ENCODE results near the gene YBX1. TPM values are rescaled to one million over a fixed set of nuclear protein-coding genes. Genes with fewer than 3 reads are reported as not detected.

YBX1 gene
- total RNA-seq, 1 experiment from 2014 or later = 1,098 TPM

DNA sequence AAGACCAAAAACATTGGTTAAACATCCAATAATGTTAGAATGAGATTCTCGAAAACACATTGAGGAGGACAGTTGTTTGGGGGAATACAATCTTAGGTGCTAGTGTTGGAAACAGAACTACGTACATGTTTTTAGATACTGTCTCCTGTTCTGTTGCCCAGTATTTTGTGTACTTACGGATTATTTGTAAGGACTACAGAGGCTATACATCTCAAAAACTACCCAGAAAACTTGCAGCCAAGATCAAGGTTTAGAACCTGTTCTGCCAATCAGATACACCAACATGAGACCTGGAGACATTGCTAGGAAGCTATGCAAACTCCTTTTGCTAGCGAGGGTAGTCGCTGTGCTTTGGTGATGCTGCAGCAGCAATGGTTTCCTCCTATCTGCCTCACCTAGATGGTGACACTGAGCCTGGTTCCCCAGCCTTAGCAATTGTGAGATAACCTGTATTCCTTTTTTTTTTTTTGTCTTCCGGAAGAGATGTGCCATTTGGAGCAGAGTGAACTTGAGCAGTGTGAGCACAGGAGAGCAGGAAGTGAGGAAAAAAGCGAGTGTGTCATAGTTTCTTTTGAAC is 21.8 kb downstream of the YBX1 start:
- no peak for DNase-seq (ENCODE audit: low spot score)
- Mint-ChIP-seq H3K4me3 (no peak overlapping the region), H3K27me3 (ENCODE audit: low read depth) (no peaks in the 10 kb centered on the region), H3K9me3 (peaks cover 4% of the 10 kb centered on the region; the same call in 1 of the 2 replicates), H3K27ac (peak overlapping the region; percentile 68), H3K4me1 (no peaks in the 10 kb centered on the region), H3K36me3 (peaks cover 89% of the 10 kb centered on the region)
- CTCF ChIA-PET = no interaction called here
- POLR2A ChIA-PET = no interaction called here
- ATAC-seq = no peak
- TF ChIP-seq, protein P1, sequence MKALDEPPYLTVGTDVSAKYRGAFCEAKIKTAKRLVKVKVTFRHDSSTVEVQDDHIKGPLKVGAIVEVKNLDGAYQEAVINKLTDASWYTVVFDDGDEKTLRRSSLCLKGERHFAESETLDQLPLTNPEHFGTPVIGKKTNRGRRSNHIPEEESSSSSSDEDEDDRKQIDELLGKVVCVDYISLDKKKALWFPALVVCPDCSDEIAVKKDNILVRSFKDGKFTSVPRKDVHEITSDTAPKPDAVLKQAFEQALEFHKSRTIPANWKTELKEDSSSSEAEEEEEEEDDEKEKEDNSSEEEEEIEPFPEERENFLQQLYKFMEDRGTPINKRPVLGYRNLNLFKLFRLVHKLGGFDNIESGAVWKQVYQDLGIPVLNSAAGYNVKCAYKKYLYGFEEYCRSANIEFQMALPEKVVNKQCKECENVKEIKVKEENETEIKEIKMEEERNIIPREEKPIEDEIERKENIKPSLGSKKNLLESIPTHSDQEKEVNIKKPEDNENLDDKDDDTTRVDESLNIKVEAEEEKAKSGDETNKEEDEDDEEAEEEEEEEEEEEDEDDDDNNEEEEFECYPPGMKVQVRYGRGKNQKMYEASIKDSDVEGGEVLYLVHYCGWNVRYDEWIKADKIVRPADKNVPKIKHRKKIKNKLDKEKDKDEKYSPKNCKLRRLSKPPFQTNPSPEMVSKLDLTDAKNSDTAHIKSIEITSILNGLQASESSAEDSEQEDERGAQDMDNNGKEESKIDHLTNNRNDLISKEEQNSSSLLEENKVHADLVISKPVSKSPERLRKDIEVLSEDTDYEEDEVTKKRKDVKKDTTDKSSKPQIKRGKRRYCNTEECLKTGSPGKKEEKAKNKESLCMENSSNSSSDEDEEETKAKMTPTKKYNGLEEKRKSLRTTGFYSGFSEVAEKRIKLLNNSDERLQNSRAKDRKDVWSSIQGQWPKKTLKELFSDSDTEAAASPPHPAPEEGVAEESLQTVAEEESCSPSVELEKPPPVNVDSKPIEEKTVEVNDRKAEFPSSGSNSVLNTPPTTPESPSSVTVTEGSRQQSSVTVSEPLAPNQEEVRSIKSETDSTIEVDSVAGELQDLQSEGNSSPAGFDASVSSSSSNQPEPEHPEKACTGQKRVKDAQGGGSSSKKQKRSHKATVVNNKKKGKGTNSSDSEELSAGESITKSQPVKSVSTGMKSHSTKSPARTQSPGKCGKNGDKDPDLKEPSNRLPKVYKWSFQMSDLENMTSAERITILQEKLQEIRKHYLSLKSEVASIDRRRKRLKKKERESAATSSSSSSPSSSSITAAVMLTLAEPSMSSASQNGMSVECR (CRISPR knock-in tag; IDR thresholded peaks at IDR 0.05; ENCODE audit: borderline replicate concordance) = no peak
- TF ChIP-seq ZNF671 (CRISPR knock-in tag; IDR thresholded peaks at IDR 0.05) (no peak), NFYB (CRISPR knock-in tag; conservative IDR thresholded peaks at IDR 0.05; ENCODE audit: low read depth) (no peak), ZNF263 (CRISPR knock-in tag; IDR thresholded peaks at IDR 0.05; ENCODE audit: low read depth) (no peak), ZNF138 (CRISPR knock-in tag; conservative IDR thresholded peaks at IDR 0.05) (no peak), GRHL2 (CRISPR knock-in tag; IDR thresholded peaks at IDR 0.05; ENCODE audit: insufficient replicate concordance, severe bottlenecking) (no peak), JUN (CRISPR knock-in tag; IDR thresholded peaks at IDR 0.05) (no peak), GTF2I (CRISPR knock-in tag; conservative IDR thresholded peaks at IDR 0.05) (no peak), ZNF219 (CRISPR knock-in tag; IDR thresholded peaks at IDR 0.05; ENCODE audit: borderline replicate concordance) (no peak)
- TF ChIP-seq, protein P2, sequence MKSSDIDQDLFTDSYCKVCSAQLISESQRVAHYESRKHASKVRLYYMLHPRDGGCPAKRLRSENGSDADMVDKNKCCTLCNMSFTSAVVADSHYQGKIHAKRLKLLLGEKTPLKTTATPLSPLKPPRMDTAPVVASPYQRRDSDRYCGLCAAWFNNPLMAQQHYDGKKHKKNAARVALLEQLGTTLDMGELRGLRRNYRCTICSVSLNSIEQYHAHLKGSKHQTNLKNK (CRISPR knock-in tag; IDR thresholded peaks at IDR 0.05) = no peak
- TF ChIP-seq, protein P3, sequence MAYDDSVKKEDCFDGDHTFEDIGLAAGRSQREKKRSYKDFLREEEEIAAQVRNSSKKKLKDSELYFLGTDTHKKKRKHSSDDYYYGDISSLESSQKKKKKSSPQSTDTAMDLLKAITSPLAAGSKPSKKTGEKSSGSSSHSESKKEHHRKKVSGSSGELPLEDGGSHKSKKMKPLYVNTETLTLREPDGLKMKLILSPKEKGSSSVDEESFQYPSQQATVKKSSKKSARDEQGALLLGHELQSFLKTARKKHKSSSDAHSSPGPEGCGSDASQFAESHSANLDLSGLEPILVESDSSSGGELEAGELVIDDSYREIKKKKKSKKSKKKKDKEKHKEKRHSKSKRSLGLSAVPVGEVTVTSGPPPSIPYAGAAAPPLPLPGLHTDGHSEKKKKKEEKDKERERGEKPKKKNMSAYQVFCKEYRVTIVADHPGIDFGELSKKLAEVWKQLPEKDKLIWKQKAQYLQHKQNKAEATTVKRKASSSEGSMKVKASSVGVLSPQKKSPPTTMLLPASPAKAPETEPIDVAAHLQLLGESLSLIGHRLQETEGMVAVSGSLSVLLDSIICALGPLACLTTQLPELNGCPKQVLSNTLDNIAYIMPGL (CRISPR knock-in tag; IDR thresholded peaks at IDR 0.05) = no peak
- TF ChIP-seq, protein P4, sequence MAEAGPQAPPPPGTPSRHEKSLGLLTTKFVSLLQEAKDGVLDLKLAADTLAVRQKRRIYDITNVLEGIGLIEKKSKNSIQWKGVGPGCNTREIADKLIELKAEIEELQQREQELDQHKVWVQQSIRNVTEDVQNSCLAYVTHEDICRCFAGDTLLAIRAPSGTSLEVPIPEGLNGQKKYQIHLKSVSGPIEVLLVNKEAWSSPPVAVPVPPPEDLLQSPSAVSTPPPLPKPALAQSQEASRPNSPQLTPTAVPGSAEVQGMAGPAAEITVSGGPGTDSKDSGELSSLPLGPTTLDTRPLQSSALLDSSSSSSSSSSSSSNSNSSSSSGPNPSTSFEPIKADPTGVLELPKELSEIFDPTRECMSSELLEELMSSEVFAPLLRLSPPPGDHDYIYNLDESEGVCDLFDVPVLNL (CRISPR knock-in tag; IDR thresholded peaks at IDR 0.05; ENCODE audit: borderline replicate concordance, low read depth) = no peak
- TF ChIP-seq, protein P5, sequence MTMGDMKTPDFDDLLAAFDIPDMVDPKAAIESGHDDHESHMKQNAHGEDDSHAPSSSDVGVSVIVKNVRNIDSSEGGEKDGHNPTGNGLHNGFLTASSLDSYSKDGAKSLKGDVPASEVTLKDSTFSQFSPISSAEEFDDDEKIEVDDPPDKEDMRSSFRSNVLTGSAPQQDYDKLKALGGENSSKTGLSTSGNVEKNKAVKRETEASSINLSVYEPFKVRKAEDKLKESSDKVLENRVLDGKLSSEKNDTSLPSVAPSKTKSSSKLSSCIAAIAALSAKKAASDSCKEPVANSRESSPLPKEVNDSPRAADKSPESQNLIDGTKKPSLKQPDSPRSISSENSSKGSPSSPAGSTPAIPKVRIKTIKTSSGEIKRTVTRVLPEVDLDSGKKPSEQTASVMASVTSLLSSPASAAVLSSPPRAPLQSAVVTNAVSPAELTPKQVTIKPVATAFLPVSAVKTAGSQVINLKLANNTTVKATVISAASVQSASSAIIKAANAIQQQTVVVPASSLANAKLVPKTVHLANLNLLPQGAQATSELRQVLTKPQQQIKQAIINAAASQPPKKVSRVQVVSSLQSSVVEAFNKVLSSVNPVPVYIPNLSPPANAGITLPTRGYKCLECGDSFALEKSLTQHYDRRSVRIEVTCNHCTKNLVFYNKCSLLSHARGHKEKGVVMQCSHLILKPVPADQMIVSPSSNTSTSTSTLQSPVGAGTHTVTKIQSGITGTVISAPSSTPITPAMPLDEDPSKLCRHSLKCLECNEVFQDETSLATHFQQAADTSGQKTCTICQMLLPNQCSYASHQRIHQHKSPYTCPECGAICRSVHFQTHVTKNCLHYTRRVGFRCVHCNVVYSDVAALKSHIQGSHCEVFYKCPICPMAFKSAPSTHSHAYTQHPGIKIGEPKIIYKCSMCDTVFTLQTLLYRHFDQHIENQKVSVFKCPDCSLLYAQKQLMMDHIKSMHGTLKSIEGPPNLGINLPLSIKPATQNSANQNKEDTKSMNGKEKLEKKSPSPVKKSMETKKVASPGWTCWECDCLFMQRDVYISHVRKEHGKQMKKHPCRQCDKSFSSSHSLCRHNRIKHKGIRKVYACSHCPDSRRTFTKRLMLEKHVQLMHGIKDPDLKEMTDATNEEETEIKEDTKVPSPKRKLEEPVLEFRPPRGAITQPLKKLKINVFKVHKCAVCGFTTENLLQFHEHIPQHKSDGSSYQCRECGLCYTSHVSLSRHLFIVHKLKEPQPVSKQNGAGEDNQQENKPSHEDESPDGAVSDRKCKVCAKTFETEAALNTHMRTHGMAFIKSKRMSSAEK (CRISPR knock-in tag; IDR thresholded peaks at IDR 0.05; ENCODE audit: borderline replicate concordance) = no peak
- TF ChIP-seq, protein P6, sequence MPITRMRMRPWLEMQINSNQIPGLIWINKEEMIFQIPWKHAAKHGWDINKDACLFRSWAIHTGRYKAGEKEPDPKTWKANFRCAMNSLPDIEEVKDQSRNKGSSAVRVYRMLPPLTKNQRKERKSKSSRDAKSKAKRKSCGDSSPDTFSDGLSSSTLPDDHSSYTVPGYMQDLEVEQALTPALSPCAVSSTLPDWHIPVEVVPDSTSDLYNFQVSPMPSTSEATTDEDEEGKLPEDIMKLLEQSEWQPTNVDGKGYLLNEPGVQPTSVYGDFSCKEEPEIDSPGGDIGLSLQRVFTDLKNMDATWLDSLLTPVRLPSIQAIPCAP (CRISPR knock-in tag; IDR thresholded peaks at IDR 0.05) = no peak
- TF ChIP-seq, protein P7, sequence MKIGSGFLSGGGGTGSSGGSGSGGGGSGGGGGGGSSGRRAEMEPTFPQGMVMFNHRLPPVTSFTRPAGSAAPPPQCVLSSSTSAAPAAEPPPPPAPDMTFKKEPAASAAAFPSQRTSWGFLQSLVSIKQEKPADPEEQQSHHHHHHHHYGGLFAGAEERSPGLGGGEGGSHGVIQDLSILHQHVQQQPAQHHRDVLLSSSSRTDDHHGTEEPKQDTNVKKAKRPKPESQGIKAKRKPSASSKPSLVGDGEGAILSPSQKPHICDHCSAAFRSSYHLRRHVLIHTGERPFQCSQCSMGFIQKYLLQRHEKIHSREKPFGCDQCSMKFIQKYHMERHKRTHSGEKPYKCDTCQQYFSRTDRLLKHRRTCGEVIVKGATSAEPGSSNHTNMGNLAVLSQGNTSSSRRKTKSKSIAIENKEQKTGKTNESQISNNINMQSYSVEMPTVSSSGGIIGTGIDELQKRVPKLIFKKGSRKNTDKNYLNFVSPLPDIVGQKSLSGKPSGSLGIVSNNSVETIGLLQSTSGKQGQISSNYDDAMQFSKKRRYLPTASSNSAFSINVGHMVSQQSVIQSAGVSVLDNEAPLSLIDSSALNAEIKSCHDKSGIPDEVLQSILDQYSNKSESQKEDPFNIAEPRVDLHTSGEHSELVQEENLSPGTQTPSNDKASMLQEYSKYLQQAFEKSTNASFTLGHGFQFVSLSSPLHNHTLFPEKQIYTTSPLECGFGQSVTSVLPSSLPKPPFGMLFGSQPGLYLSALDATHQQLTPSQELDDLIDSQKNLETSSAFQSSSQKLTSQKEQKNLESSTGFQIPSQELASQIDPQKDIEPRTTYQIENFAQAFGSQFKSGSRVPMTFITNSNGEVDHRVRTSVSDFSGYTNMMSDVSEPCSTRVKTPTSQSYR (CRISPR knock-in tag; IDR thresholded peaks at IDR 0.05) = no peak
- TF ChIP-seq, protein P8, sequence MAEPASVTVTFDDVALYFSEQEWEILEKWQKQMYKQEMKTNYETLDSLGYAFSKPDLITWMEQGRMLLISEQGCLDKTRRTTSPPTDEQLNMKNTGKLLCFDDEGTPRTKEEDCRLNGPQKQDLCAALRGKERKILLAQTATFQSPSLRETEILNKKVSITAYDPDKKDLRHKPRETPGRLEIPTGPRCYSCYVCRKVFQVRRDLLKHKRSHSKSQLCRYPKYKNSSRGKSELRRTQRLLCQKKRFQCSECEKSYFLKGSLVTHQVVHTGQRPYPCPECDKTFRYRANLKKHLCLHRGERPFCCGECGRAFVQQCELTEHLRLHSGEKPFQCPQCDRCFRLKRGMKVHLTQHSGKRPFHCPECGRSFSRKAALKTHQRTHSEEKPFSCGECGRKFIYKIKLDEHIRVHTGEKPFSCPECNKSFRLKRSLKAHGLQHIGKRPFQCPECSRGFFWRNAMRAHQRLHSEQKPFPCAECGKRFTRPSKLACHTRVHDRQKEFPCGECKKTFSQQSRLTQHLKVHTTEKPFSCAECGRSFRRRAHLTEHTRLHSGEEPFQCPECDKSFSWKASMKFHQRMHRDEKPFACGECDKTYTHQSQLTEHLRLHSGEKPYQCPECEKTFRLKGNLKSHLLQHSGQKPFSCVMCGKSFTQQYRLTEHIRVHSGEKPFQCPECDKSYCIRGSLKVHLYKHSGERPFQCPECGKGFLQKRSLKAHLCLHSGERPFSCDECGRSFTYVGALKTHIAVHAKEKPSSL (CRISPR knock-in tag; conservative IDR thresholded peaks at IDR 0.05) = no peak
